Subcutaneous abdominal adipose tissue (tissue), 5 donors: ENCODE measurements around the gene CA11.

ENCODE experiments used
- H3K27ac ChIP-seq: one replicate; pipeline ENCODE4 v1.7.0; 2013; ENCODE audit warnings: low read depth, mild to moderate bottlenecking, inconsistent platforms, low read length, moderate library complexity
- H3K27me3 ChIP-seq, 5 donors: one replicate each; pipeline ENCODE4 v1.7.0; 2013; ENCODE audit warnings: low read length in 5 of 5, inconsistent platforms in 1 of 5; ENCODE audit not compliant: control insufficient read depth in 5 of 5, insufficient read depth in 4 of 5
- H3K36me3 ChIP-seq, 5 donors: one replicate each; pipeline ENCODE4 v1.7.0; 2013; ENCODE audit warnings: low read length in 5 of 5; ENCODE audit not compliant: control insufficient read depth in 5 of 5, insufficient read depth in 5 of 5
- H3K4me1 ChIP-seq, 5 donors: one replicate each; pipeline ENCODE4 v1.7.0; 2013; ENCODE audit warnings: low read length in 5 of 5, mild to moderate bottlenecking in 3 of 5, moderate library complexity in 1 of 5; ENCODE audit not compliant: control insufficient read depth in 5 of 5, insufficient read depth in 5 of 5
- H3K4me3 ChIP-seq, 5 donors: one replicate each; pipeline ENCODE4 v1.7.0; 2013; ENCODE audit warnings: low read length in 5 of 5, low read depth in 1 of 5
- H3K9ac ChIP-seq, 5 donors: one replicate each; pipeline ENCODE4 v1.7.0; 2013; ENCODE audit warnings: low read length in 5 of 5, mild to moderate bottlenecking in 4 of 5, moderate library complexity in 3 of 5
- H3K9me3 ChIP-seq, 5 donors: one replicate each; pipeline ENCODE4 v1.7.0; 2013; ENCODE audit warnings: low read length in 5 of 5; ENCODE audit not compliant: control insufficient read depth in 5 of 5
- donor health status: healthy.
- donor health status: healthy.
- donor health status: healthy.
- donor health status: healthy.
- donor health status: healthy.

CA11 gene

GRCh38 chr19:48670699-48671445 is 24.9 kb upstream of the CA11 start:
- Histone ChIP-seq H3K27me3 (peaks cover 0 to 2% (median 0%) of the 10 kb centered on the region in 5 donors), H3K4me3 (no peak overlapping the region), H3K4me1 (peaks cover 1 to 9% (median 7%) of the 10 kb centered on the region in 5 donors), H3K27ac (no peak overlapping the region), H3K9me3 (no peaks in the 10 kb centered on the region), H3K9ac (no peak overlapping the region), H3K36me3 (no peaks in the 10 kb centered on the region)

GRCh38 chr19:48669903-48670668 is 24.1 kb upstream of the CA11 start:
- H3K9me3 ChIP-seq = no peaks in the 10 kb centered on the region
- no peaks in the 10 kb centered on the region for H3K36me3 ChIP-seq
- H3K4me3 ChIP-seq = no peak overlapping the region
- no peak overlapping the region for H3K27ac ChIP-seq
- peaks cover 0 to 2% (median 1%) of the 10 kb centered on the region in 5 donors for H3K4me1 ChIP-seq
- H3K27me3 ChIP-seq = peaks cover 0 to 2% (median 0%) of the 10 kb centered on the region in 5 donors
- no peak overlapping the region for H3K9ac ChIP-seq

GRCh38 chr19:48668761-48669160 is 22.8 kb upstream of the CA11 start:
- peaks cover 0 to 2% (median 0%) of the 10 kb centered on the region in 5 donors for H3K27me3 ChIP-seq
- H3K4me1 ChIP-seq = no peaks in the 10 kb centered on the region
- H3K9ac ChIP-seq = no peak overlapping the region
- H3K27ac ChIP-seq = no peak overlapping the region
- H3K9me3 ChIP-seq = no peaks in the 10 kb centered on the region
- no peak overlapping the region for H3K4me3 ChIP-seq
- H3K36me3 ChIP-seq = no peaks in the 10 kb centered on the region

DNA sequence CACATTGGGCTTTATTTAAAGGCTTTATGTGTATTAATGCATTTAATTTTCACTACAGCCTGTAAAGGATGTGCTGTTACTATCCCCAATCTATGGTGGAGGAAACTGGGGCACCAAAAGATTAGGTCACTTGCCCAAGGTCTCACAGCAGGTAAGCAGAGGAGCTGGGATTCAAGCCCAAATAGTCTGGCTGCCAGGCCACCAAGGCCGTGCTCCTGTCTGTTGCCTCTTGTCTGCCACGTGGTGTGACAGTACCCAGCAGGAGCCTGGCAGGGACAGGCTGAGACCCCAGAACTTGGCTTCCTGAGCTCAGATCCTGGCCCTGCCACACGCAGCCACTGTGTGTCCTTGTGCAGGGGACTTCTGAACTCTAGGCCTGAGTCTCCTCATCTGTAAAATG is 22.3 kb upstream of the CA11 start:
- H3K9ac ChIP-seq = no peak overlapping the region
- no peak overlapping the region for H3K4me3 ChIP-seq
- H3K4me1 ChIP-seq = no peaks in the 10 kb centered on the region
- no peaks in the 10 kb centered on the region for H3K9me3 ChIP-seq
- H3K27me3 ChIP-seq = peaks cover 0 to 2% (median 0%) of the 10 kb centered on the region in 5 donors
- no peak overlapping the region for H3K27ac ChIP-seq
- H3K36me3 ChIP-seq = no peaks in the 10 kb centered on the region

- Histone ChIP-seq H3K9ac (no peak overlapping the region), H3K27me3 (no peaks in the 10 kb centered on the region), H3K9me3 (no peaks in the 10 kb centered on the region), H3K4me1 (peaks cover 2 to 8% (median 5%) of the 10 kb centered on the region in 5 donors), H3K36me3 (no peaks in the 10 kb centered on the region), H3K27ac (no peak overlapping the region), H3K4me3 (no peak overlapping the region)
These were observed 19.8 kb upstream of the CA11 start for GRCh38 chr19:48665786-48666185.

DNA sequence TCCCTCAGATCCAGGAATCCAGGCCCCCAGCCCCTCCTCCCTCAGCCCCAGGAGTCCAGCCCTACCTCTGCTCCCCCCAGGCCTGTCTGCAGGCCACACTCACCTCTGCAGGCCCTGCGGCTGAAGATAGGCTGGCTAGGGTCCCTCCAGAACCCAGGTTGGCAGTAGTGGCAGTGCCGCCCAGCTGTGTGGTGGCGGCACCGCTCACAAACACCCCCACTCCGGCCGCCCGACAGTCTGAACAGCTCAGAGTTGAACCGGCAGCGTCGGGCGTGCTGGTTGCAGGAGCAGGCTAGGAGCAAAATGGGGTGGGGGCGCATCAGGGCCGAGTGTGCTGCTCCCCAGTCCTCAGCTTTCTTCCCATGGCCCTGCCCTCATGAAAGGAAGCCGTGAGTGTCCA is 18.5 kb upstream of the CA11 start:
- Histone ChIP-seq H3K9ac (no peak overlapping the region), H3K4me3 (no peak overlapping the region), H3K36me3 (no peaks in the 10 kb centered on the region), H3K9me3 (no peaks in the 10 kb centered on the region), H3K27me3 (no peaks in the 10 kb centered on the region), H3K4me1 (peaks cover 3 to 10% (median 7%) of the 10 kb centered on the region in 5 donors), H3K27ac (no peak overlapping the region)

- H3K9ac ChIP-seq = no peak overlapping the region
- H3K36me3 ChIP-seq = no peaks in the 10 kb centered on the region
- H3K27ac ChIP-seq = no peak overlapping the region
- no peaks in the 10 kb centered on the region for H3K27me3 ChIP-seq
- no peaks in the 10 kb centered on the region for H3K9me3 ChIP-seq
- no peak overlapping the region for H3K4me3 ChIP-seq
- peaks cover 3 to 10% (median 7%) of the 10 kb centered on the region in 5 donors for H3K4me1 ChIP-seq
These were observed 17.7 kb upstream of the CA11 start for GRCh38 chr19:48663667-48664066.

- Histone ChIP-seq H3K4me1 (peaks cover 3 to 10% (median 7%) of the 10 kb centered on the region in 5 donors), H3K27ac (no peak overlapping the region), H3K27me3 (no peaks in the 10 kb centered on the region), H3K4me3 (no peak overlapping the region), H3K9ac (no peak overlapping the region), H3K9me3 (no peaks in the 10 kb centered on the region), H3K36me3 (no peaks in the 10 kb centered on the region)
These were observed 15.7 kb upstream of the CA11 start for GRCh38 chr19:48661711-48662090.

GRCh38 chr19:48660852-48661710 is 15.1 kb upstream of the CA11 start:
- peak overlapping the region in 2 of 5 donors; percentile 17 to 26 for H3K4me3 ChIP-seq
- peak overlapping the region in 1 of 5 donors; percentile 9 for H3K9ac ChIP-seq
- H3K27me3 ChIP-seq = no peaks in the 10 kb centered on the region
- H3K27ac ChIP-seq = peak overlapping the region; percentile 54
- H3K9me3 ChIP-seq = no peaks in the 10 kb centered on the region
- peaks cover 3 to 10% (median 7%) of the 10 kb centered on the region in 5 donors for H3K4me1 ChIP-seq
- H3K36me3 ChIP-seq = no peaks in the 10 kb centered on the region
